Measurements from ENCODE around the gene CSRP2.

The CSRP2 gene

GRCh38 chr12:76847260-76847659 lies 31.6 kb downstream of the CSRP2 start:
- ChIA-PET CTCF (no interaction called here), POLR2A (no interaction called here)
- no peak for DNase-seq (ENCODE audit: extremely low spot score)
- no peak for TF ChIP-seq L3MBTL2 (conservative IDR thresholded peaks at IDR 0.05)
- TF ChIP-seq PKNOX1 (IDR thresholded peaks at IDR 0.05), result no peak
- no peak for TF ChIP-seq BHLHE40 (IDR thresholded peaks at IDR 0.05; ENCODE audit: borderline replicate concordance)
- no peak for TF ChIP-seq FOXM1 (IDR thresholded peaks at IDR 0.05; ENCODE audit: borderline replicate concordance)
- no peak for TF ChIP-seq LEF1 (IDR thresholded peaks at IDR 0.05; ENCODE audit: borderline replicate concordance)

- TF ChIP-seq LEF1 (IDR thresholded peaks at IDR 0.05; ENCODE audit: borderline replicate concordance), result no peak
- TF ChIP-seq ARNT (IDR thresholded peaks at IDR 0.05), result no peak
- POLR2A ChIA-PET, result no interaction called here
- CTCF ChIA-PET, result no interaction called here
- no peak for DNase-seq (ENCODE audit: extremely low spot score)
These were observed 42.2 kb downstream of the CSRP2 start for GRCh38 chr12:76836633-76837032.

- CTCF ChIA-PET, result no interaction called here
- POLR2A ChIA-PET, result no interaction called here
- DNase-seq (ENCODE audit: extremely low spot score), result no peak
These were observed 48.4 kb downstream of the CSRP2 start for GRCh38 chr12:76830436-76830835.

GRCh38 chr12:76820888-76821482 lies 57.8 kb downstream of the CSRP2 start:
- CTCF ChIA-PET, result interaction anchor here (0.7 to 1.6 kb wide), 7 partner anchors 11 to 200 kb away, joined by 3 to 4 read pairs (median 3); no protein-coding TSS in a partner anchor
- no peak for TF ChIP-seq FOXK2 (IDR thresholded peaks at IDR 0.05)
- TF ChIP-seq TARDBP (IDR thresholded peaks at IDR 0.05), result no peak
- no peak for TF ChIP-seq BHLHE40 (IDR thresholded peaks at IDR 0.05; ENCODE audit: borderline replicate concordance)
- TF ChIP-seq NFRKB (IDR thresholded peaks at IDR 0.05), result no peak
- TF ChIP-seq FOXM1 (IDR thresholded peaks at IDR 0.05; ENCODE audit: borderline replicate concordance), result no peak
- no peak for TF ChIP-seq FOXA1 (IDR thresholded peaks at IDR 0.05)
- TF ChIP-seq L3MBTL2 (conservative IDR thresholded peaks at IDR 0.05), result no peak
- TF ChIP-seq LEF1 (IDR thresholded peaks at IDR 0.05; ENCODE audit: borderline replicate concordance), result no peak
- no peak for TF ChIP-seq SP1 (IDR thresholded peaks at IDR 0.05)
- no peak for TF ChIP-seq ELF4 (IDR thresholded peaks at IDR 0.05)
- TF ChIP-seq ARNT (IDR thresholded peaks at IDR 0.05), result no peak
- no peak for TF ChIP-seq HDGF (IDR thresholded peaks at IDR 0.05; ENCODE audit: borderline replicate concordance)
- no peak for TF ChIP-seq PKNOX1 (IDR thresholded peaks at IDR 0.05)
- no peak for TF ChIP-seq SUZ12 (IDR thresholded peaks at IDR 0.05)
- no peak for TF ChIP-seq ZNF384 (IDR thresholded peaks at IDR 0.05)
- TF ChIP-seq CTBP1 (IDR thresholded peaks at IDR 0.05; ENCODE audit: borderline replicate concordance), result no peak
- DNase-seq (ENCODE audit: extremely low spot score), result peak; percentile 49
- POLR2A ChIA-PET, result no interaction called here

More at GRCh38 chr12:76830436-76830835, 48.4 kb downstream of the CSRP2 start:
- TF ChIP-seq SP1 (IDR thresholded peaks at IDR 0.05) (no peak), FOXA1 (IDR thresholded peaks at IDR 0.05) (no peak), CTBP1 (IDR thresholded peaks at IDR 0.05; ENCODE audit: borderline replicate concordance) (no peak), PKNOX1 (IDR thresholded peaks at IDR 0.05) (no peak), ARNT (IDR thresholded peaks at IDR 0.05) (no peak)

GRCh38 chr12:76813972-76814371 lies 64.8 kb downstream of the CSRP2 start:
- no peak for TF ChIP-seq FOXA1 (IDR thresholded peaks at IDR 0.05)
- TF ChIP-seq ZNF384 (IDR thresholded peaks at IDR 0.05), result no peak
- no peak for TF ChIP-seq FOXK2 (IDR thresholded peaks at IDR 0.05)
- no peak for TF ChIP-seq SP1 (IDR thresholded peaks at IDR 0.05)
- TF ChIP-seq SUZ12 (IDR thresholded peaks at IDR 0.05), result no peak
- ChIA-PET POLR2A (no interaction called here), CTCF (no interaction called here)
- DNase-seq (ENCODE audit: extremely low spot score), result no peak

GRCh38 chr12:76813265-76813664 lies 65.6 kb downstream of the CSRP2 start:
- ChIA-PET CTCF (no interaction called here), POLR2A (no interaction called here)
- no peak for DNase-seq (ENCODE audit: extremely low spot score)
- TF ChIP-seq FOXM1 (IDR thresholded peaks at IDR 0.05; ENCODE audit: borderline replicate concordance) (no peak), ELF4 (IDR thresholded peaks at IDR 0.05) (no peak), SUZ12 (IDR thresholded peaks at IDR 0.05) (no peak), PKNOX1 (IDR thresholded peaks at IDR 0.05) (no peak), FOXA1 (IDR thresholded peaks at IDR 0.05) (no peak), ARNT (IDR thresholded peaks at IDR 0.05) (no peak), LEF1 (IDR thresholded peaks at IDR 0.05; ENCODE audit: borderline replicate concordance) (no peak), CTBP1 (IDR thresholded peaks at IDR 0.05; ENCODE audit: borderline replicate concordance) (no peak), FOXK2 (IDR thresholded peaks at IDR 0.05) (no peak), BHLHE40 (IDR thresholded peaks at IDR 0.05; ENCODE audit: borderline replicate concordance) (no peak), NFRKB (IDR thresholded peaks at IDR 0.05) (no peak), TARDBP (IDR thresholded peaks at IDR 0.05) (no peak), L3MBTL2 (conservative IDR thresholded peaks at IDR 0.05) (no peak), ZNF384 (IDR thresholded peaks at IDR 0.05) (no peak), HDGF (IDR thresholded peaks at IDR 0.05; ENCODE audit: borderline replicate concordance) (no peak), SP1 (IDR thresholded peaks at IDR 0.05) (no peak)
